T-cell (primary cell): Measurements from ENCODE around the gene SMARCE1. TPM values are rescaled to one million over a fixed set of nuclear protein-coding genes. Genes with fewer than 3 reads are reported as not detected.

Source experiments
- ATAC-seq, 4 experiments: fragments of 200-7000 bp in 3 of 4; fragments of 150-1000 bp in 1 of 4; cut with Tn5 transposase; replicated peaks in 1 of 4; 1 replicate in 3 of 4; 2 replicates in 1 of 4; pipeline ENCODE4 v1.10.0; 2021; ENCODE audit warnings: moderate library complexity in 3 of 4, mild to moderate bottlenecking in 2 of 4, moderate number of reproducible peaks in 1 of 4
- CTCF ChIA-PET, 2 donors: fragments of 300-600 bp; sonication (Branson Sonifier 250); formaldehyde crosslinking; loops; one replicate each; lab custom pipeline; 2022; ENCODE audit warnings: antibody characterized with exemption in 2 of 2; lab: Charles Lee
- POLR2A ChIA-PET, 2 donors: fragments of 300-600 bp; sonication (Branson Sonifier 250); formaldehyde crosslinking; loops; one replicate each; lab custom pipeline; 2022; ENCODE audit warnings: antibody characterized with exemption in 2 of 2; lab: Charles Lee
- DNase-seq, 35 experiments: peaks; one replicate each; pipeline versions ENCODE4 v3.0.0 to v3.0.0-alpha.2; 2013 to 2023
- H3K27ac ChIP-seq: one replicate; pipeline ENCODE4 v1.5.1; 2013; ENCODE audit warnings: low read length
- H3K27me3 ChIP-seq, 2 experiments: replicated peaks in 1 of 2; 1 replicate in 1 of 2; 2 replicates in 1 of 2; pipeline versions ENCODE4 v1.6.1 to v1.7.0; 2013; ENCODE audit warnings: low read length in 1 of 2, mixed read lengths in 1 of 2; ENCODE audit not compliant: control insufficient read depth in 2 of 2, insufficient read depth in 2 of 2; ENCODE audit errors: extremely low read depth in 1 of 2
- H3K36me3 ChIP-seq, 2 donors: 1 replicate in 1 of 2; 2 replicates in 1 of 2; pipeline versions ENCODE4 v1.6.1 to v1.7.0; 2013; ENCODE audit warnings: low read length in 1 of 2; ENCODE audit not compliant: control insufficient read depth in 2 of 2, insufficient read depth in 1 of 2; ENCODE audit errors: extremely low read depth in 1 of 2
- H3K4me1 ChIP-seq, 2 experiments: 1 replicate in 1 of 2; 2 replicates in 1 of 2; pipeline versions ENCODE4 v1.6.1 to v1.7.0; 2013; ENCODE audit warnings: low read length in 2 of 2, mixed read lengths in 1 of 2; ENCODE audit not compliant: insufficient read depth in 2 of 2, control insufficient read depth in 1 of 2; ENCODE audit errors: extremely low read depth in 1 of 2
- H3K4me3 ChIP-seq, 2 donors: 1 replicate in 1 of 2; 2 replicates in 1 of 2; pipeline versions ENCODE4 v1.5.1 to v1.7.0; 2013; ENCODE audit warnings: mild to moderate bottlenecking in 2 of 2, low read length in 1 of 2, moderate library complexity in 1 of 2; ENCODE audit not compliant: control insufficient read depth in 1 of 2; ENCODE audit errors: extremely low read depth in 1 of 2
- H3K9me3 ChIP-seq: 2 replicates; pipeline ENCODE4 v1.7.0; 2013
- H3K27ac Mint-ChIP-seq, 2 donors: one replicate each; pipeline ENCODE4 v1.8.0; 2020 to 2021; ENCODE audit warnings: mild to moderate bottlenecking in 2 of 2, mixed read lengths in 2 of 2
- H3K27me3 Mint-ChIP-seq, 2 donors: one replicate each; pipeline ENCODE4 v1.8.0; 2021 to 2022; ENCODE audit warnings: mixed read lengths in 2 of 2
- H3K36me3 Mint-ChIP-seq: one replicate; pipeline ENCODE4 v1.8.0; 2021; ENCODE audit warnings: mixed read lengths
- H3K4me1 Mint-ChIP-seq, 3 donors: one replicate each; pipeline ENCODE4 v1.8.0; 2020 to 2022; ENCODE audit warnings: mixed read lengths in 3 of 3, mild to moderate bottlenecking in 1 of 3
- H3K4me3 Mint-ChIP-seq, 3 donors: one replicate each; pipeline ENCODE4 v1.8.0; 2020 to 2022; ENCODE audit warnings: mild to moderate bottlenecking in 3 of 3, mixed read lengths in 3 of 3, moderate library complexity in 3 of 3
- H3K9me3 Mint-ChIP-seq, 3 donors: one replicate each; pipeline ENCODE4 v1.8.0; 2020 to 2022; ENCODE audit warnings: mixed read lengths in 3 of 3
- WGBS: methylation state at CpG from one replicate; pipeline ENCODE4 v1.1.5; 2013; ENCODE audit warnings: missing lambda C conversion rate; ENCODE audit not compliant: insufficient coverage; 5-methylcytosine and 5-hydroxymethylcytosine counted together
- total RNA-seq, 35 experiments: library from RNA in 6 of 35; stranded (reverse) in 6 of 35; fragments of 120-200 nt in 1 of 35; gene quantifications; one replicate each; pipeline versions ENCODE4 v1.2.1 to v1.2.4 and lab custom pipeline; 2013 to 2026

SMARCE1 gene
- total RNA-seq, 5 donors from 2014 or later (not counting 1 experiment from before 2014, with no cell fraction given), result 72.6 to 80.8 (median 75.8) TPM

DNA sequence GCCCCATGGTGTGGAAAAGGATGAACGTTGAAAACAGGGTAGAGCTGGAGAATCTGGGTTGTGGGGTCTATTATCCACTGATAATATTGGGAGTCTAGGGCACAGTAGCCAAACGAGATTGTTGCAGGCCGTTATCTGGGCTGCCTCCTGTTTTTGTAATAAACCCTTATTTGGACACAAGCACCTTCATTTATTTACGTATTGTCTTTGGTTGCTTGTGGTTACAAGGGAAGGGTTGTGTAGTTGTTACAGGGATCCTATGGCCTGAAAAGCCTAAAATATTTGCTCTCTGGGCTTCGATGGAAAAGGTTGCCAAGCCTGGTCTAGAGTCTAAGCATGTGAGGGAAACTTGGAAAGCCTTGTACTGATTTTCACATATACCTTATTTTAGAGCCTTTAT is 4.3 kb upstream of the SMARCE1 start:
- no peak overlapping the region for H3K4me3 Mint-ChIP-seq
- H3K9me3 ChIP-seq, result no peaks in the 10 kb centered on the region
- peaks cover 15 to 18% (median 17%) of the 10 kb centered on the region in 3 donors for H3K4me1 Mint-ChIP-seq
- DNase-seq (no peak), ATAC-seq (no peak)
- H3K27ac Mint-ChIP-seq, result no peak overlapping the region
- no peaks in the 10 kb centered on the region for H3K36me3 ChIP-seq
- H3K9me3 Mint-ChIP-seq, result no peaks in the 10 kb centered on the region
- peaks cover 0 to 3% of the 10 kb centered on the region in 2 experiments for H3K27me3 ChIP-seq
- no peaks in the 10 kb centered on the region for H3K36me3 Mint-ChIP-seq
- H3K27ac ChIP-seq, result no peak overlapping the region
- H3K4me3 ChIP-seq, result no peak overlapping the region
- H3K27me3 Mint-ChIP-seq, result no peaks in the 10 kb centered on the region
- POLR2A ChIA-PET, result no interaction called here
- WGBS, result no CpG with 5 or more reads among the region's 5 CpGs
- CTCF ChIA-PET, result no interaction called here
- H3K4me1 ChIP-seq, result peaks cover 5 to 11% of the 10 kb centered on the region in 2 experiments

DNA sequence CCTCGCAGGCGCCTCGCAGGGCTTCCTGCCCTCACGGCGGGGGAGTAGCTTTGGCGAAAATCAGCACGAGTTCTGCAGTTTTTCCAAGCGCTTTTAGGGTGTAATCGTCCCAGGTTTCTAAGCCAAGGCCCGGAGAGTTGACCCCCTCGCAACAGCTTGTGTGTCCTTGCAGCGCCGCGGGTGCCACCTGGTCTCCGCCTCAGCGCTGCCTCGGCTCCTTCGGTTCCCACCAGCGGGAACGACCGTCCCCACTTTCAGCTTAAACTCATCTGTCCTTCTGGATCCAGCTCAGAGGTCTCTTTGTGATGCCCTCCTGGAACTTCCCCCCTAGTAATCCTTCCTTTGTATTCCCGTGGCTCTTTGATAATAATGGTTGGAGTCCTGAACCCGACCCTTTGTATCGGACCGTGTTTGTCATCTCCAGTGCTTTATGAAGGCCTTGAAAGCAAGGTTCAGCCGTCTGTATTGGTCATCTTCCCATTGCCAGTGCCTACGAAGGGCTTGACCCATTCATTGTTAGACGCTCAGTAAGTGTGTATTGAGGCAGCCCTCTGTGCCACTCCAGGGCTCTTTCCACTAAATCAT is 858 bp upstream of the SMARCE1 start:
- no peaks in the 10 kb centered on the region for H3K9me3 Mint-ChIP-seq
- ChIA-PET POLR2A (no interaction called here), CTCF (interaction anchor here in 1 of 2 donors (1.0 to 1.8 kb wide), 2 partner anchors 33 to 137 kb away, joined by 3 to 6 read pairs; no protein-coding TSS in a partner anchor)
- peak overlapping the region; percentile 84 to 99 (median 94) for H3K4me3 Mint-ChIP-seq
- H3K27ac ChIP-seq, result peak overlapping the region; percentile 99
- 10% methylated on average over 17 of the region's 28 CpGs for WGBS
- H3K27me3 ChIP-seq, result no peaks in the 10 kb centered on the region
- H3K36me3 Mint-ChIP-seq, result peaks cover 13% of the 10 kb centered on the region
- H3K27me3 Mint-ChIP-seq, result no peaks in the 10 kb centered on the region
- H3K36me3 ChIP-seq, result peaks cover 0 to 8% of the 10 kb centered on the region in 2 donors
- ATAC-seq, result peak in 2 of 4 experiments; percentile 19 to 25
- H3K4me1 Mint-ChIP-seq, result peaks cover 41 to 50% (median 48%) of the 10 kb centered on the region in 3 donors
- H3K4me1 ChIP-seq, result peaks cover 14 to 17% of the 10 kb centered on the region in 2 experiments
- DNase-seq, result no peak
- H3K27ac Mint-ChIP-seq, result peak overlapping the region; percentile 99
- peak overlapping the region; percentile 92 to 93 for H3K4me3 ChIP-seq
- no peaks in the 10 kb centered on the region for H3K9me3 ChIP-seq

DNA sequence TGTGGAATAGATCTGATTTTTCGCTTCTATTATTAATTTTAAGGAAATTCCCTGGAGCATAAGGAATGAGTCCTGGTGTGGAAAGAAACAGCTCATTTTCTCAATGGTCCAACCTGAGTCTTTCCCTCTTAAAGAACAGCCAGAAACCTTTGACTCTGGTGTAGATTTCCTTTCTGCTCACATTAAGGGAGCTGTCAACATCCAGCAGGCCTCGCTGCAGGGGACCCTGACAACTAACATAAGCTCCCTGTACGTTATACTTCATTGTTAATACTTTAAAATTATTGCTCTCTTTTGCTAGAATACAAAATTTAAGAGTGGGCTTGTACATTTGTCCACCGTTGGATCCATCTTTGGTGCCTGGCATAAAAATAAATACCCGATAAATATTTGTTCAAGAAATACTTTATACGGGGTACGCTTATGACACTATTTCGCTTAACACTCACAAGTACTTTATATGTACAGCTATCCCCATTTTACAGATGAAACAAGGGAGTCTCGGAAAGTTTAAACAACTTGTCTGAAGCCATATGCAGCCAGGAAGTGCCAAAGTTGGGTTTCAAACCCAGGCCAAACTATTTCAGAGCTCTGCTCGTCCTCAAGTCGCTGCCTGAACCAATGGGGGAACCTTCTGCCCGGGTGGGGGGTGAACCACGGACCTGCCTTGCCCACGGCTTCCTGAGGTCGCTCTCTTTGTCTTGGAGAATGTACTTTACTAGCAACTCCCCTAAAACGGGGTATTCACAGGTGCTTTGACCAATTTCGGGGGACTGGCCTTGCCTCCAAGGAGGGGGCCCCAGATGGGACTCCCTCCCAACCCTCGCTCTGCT is 611 bp downstream of the SMARCE1 start:
- Histone ChIP-seq H3K27me3 (no peaks in the 10 kb centered on the region), H3K9me3 (no peaks in the 10 kb centered on the region), H3K36me3 (peaks cover 0 to 20% of the 10 kb centered on the region in 2 donors), H3K4me1 (peaks cover 14 to 17% of the 10 kb centered on the region in 2 experiments), H3K27ac (peak overlapping the region; percentile 99), H3K4me3 (peak overlapping the region; percentile 92 to 93)
- Mint-ChIP-seq H3K27me3 (no peaks in the 10 kb centered on the region), H3K36me3 (peaks cover 27% of the 10 kb centered on the region), H3K27ac (peak overlapping the region; percentile 99), H3K9me3 (no peaks in the 10 kb centered on the region), H3K4me3 (peak overlapping the region; percentile 84 to 99 (median 94)), H3K4me1 (peaks cover 52 to 62% (median 58%) of the 10 kb centered on the region in 3 donors)
- POLR2A ChIA-PET, result interaction anchor here (0.5 to 2.3 kb wide), 7 partner anchors 10 to 1186 kb away, joined by 3 to 8 read pairs (median 3); partner anchors contain the start of gene CDK12 (in 1 of the 2)
- ATAC-seq, result peak; percentile 38 to 47 (median 43)
- DNase-seq, result peak in 16 of 35 experiments; percentile 12 to 74 (median 38)
- WGBS, result 2% methylated on average over 7 of the region's 18 CpGs
- CTCF ChIA-PET, result interaction anchor here in 1 of 2 donors (0.7 to 1.8 kb wide), 7 partner anchors 25 to 995 kb away, joined by 3 to 7 read pairs (median 4); no protein-coding TSS in a partner anchor

GRCh38 chr17:40645943-40646342 is 1.7 kb downstream of the SMARCE1 start:
- no peaks in the 10 kb centered on the region for H3K27me3 ChIP-seq
- POLR2A ChIA-PET, result interaction anchor here (0.5 to 2.3 kb wide), 4 partner anchors 9 to 84 kb away, joined by 3 to 8 read pairs (median 4); no protein-coding TSS in a partner anchor
- CTCF ChIA-PET, result interaction anchor here in 1 of 2 donors (1.0 to 1.3 kb wide), 3 partner anchors 26 to 84 kb away, joined by 3 to 7 read pairs (median 4); no protein-coding TSS in a partner anchor
- 80% methylated on average over 2 of the region's 2 CpGs for WGBS
- Mint-ChIP-seq H3K36me3 (peaks cover 31% of the 10 kb centered on the region), H3K4me3 (peak overlapping the region; percentile 28 to 99 (median 94)), H3K4me1 (peaks cover 56 to 68% (median 64%) of the 10 kb centered on the region in 3 donors), H3K9me3 (no peaks in the 10 kb centered on the region), H3K27me3 (no peaks in the 10 kb centered on the region), H3K27ac (no peak overlapping the region)
- ATAC-seq (no peak), DNase-seq (no peak)
- peaks cover 0 to 30% of the 10 kb centered on the region in 2 donors for H3K36me3 ChIP-seq
- H3K27ac ChIP-seq, result no peak overlapping the region
- H3K4me1 ChIP-seq, result peaks cover 14 to 17% of the 10 kb centered on the region in 2 experiments
- H3K9me3 ChIP-seq, result no peaks in the 10 kb centered on the region
- H3K4me3 ChIP-seq, result no peak overlapping the region

DNA sequence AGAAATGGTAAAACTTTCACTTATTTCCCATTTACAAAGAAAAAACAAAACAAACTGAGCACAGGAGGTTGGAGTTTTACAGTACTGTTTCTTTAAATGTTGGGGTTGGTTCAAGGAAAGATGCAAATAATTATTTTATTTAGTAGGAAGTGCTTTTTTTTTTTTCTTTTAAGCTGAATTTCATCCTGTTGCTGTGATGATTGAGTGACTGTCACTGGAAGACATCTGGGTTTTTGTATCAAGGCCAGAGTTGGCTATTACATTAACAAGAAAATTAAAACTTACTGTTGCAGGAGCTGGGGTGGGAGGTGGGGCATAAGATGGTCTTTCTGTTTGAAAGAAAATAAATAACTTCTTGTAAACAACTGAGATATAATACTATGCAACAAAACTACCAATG is 2.3 kb downstream of the SMARCE1 start:
- Histone ChIP-seq H3K36me3 (peaks cover 0 to 37% of the 10 kb centered on the region in 2 donors), H3K4me1 (peaks cover 14 to 17% of the 10 kb centered on the region in 2 experiments), H3K4me3 (no peak overlapping the region), H3K27me3 (no peaks in the 10 kb centered on the region), H3K27ac (no peak overlapping the region), H3K9me3 (no peaks in the 10 kb centered on the region)
- Mint-ChIP-seq H3K27me3 (no peaks in the 10 kb centered on the region), H3K4me1 (peaks cover 63 to 74% (median 71%) of the 10 kb centered on the region in 3 donors), H3K4me3 (peak overlapping the region; percentile 7 to 59 (median 24)), H3K36me3 (peaks cover 35% of the 10 kb centered on the region), H3K9me3 (no peaks in the 10 kb centered on the region), H3K27ac (no peak overlapping the region)
- CTCF ChIA-PET, result interaction anchor here in 1 of 2 donors (1.2 kb wide), 1 partner anchor 68 kb away, joined by 4 read pairs; no protein-coding TSS in a partner anchor
- ATAC-seq (no peak), DNase-seq (no peak)
- POLR2A ChIA-PET, result interaction anchor here (0.6 to 2.3 kb wide), 3 partner anchors 21 to 243 kb away, joined by 3 to 8 read pairs (median 4); no protein-coding TSS in a partner anchor

DNA sequence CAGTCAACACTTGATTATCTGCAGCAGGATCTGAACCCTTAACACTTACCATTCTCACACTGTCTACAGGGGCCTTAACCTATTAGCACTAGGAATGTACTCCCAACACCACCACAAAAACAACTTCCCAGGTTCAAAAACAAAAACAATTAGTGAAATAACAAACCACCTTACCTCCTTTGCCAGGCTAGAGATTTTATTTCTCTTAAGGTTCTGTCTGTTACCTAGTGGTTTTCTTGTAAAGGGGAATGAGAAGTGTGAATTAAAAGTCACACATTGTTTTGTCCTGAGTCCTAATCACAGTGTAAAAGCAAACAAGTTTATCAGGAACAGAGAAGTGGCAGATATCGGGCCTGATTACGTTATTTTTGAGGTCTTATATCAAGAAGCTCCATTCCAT is 9.7 kb downstream of the SMARCE1 start:
- no peaks in the 10 kb centered on the region for H3K9me3 Mint-ChIP-seq
- WGBS, result 100% methylated on average over 2 of the region's 2 CpGs
- H3K4me1 ChIP-seq, result no peaks in the 10 kb centered on the region
- H3K9me3 ChIP-seq, result no peaks in the 10 kb centered on the region
- no peak for ATAC-seq
- no peak overlapping the region for H3K4me3 Mint-ChIP-seq
- peak overlapping the region in 1 of 2 donors; percentile 1 for H3K27ac Mint-ChIP-seq
- POLR2A ChIA-PET, result interaction anchor here in 1 of 2 donors (0.7 kb wide), 1 partner anchor 81 kb away, joined by 3 read pairs; no protein-coding TSS in a partner anchor
- CTCF ChIA-PET, result no interaction called here
- peaks cover 25 to 45% (median 39%) of the 10 kb centered on the region in 3 donors for H3K4me1 Mint-ChIP-seq
- H3K27me3 Mint-ChIP-seq, result no peaks in the 10 kb centered on the region
- no peak for DNase-seq
- no peak overlapping the region for H3K27ac ChIP-seq
- H3K36me3 Mint-ChIP-seq, result peaks cover 63% of the 10 kb centered on the region
- H3K36me3 ChIP-seq, result peaks cover 13 to 83% of the 10 kb centered on the region in 2 donors
- H3K27me3 ChIP-seq, result no peaks in the 10 kb centered on the region
- H3K4me3 ChIP-seq, result no peak overlapping the region
